ENCODE data around the gene CENPL.
"Not testable (repeated sequence)": the region's sequence is repeated elsewhere in the genome, so short reads cannot be mapped to it uniquely, and the experiment has no call there.

- TF ChIP-seq, protein P1, sequence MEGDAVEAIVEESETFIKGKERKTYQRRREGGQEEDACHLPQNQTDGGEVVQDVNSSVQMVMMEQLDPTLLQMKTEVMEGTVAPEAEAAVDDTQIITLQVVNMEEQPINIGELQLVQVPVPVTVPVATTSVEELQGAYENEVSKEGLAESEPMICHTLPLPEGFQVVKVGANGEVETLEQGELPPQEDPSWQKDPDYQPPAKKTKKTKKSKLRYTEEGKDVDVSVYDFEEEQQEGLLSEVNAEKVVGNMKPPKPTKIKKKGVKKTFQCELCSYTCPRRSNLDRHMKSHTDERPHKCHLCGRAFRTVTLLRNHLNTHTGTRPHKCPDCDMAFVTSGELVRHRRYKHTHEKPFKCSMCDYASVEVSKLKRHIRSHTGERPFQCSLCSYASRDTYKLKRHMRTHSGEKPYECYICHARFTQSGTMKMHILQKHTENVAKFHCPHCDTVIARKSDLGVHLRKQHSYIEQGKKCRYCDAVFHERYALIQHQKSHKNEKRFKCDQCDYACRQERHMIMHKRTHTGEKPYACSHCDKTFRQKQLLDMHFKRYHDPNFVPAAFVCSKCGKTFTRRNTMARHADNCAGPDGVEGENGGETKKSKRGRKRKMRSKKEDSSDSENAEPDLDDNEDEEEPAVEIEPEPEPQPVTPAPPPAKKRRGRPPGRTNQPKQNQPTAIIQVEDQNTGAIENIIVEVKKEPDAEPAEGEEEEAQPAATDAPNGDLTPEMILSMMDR (conservative IDR thresholded peaks at IDR 0.05; ENCODE audit: low read depth, low read length): not testable (repeated sequence)
- TF ChIP-seq POLR2A (IDR thresholded peaks at IDR 0.05; ENCODE audit: low read depth, low read length); RFX5 (IDR thresholded peaks at IDR 0.05; ENCODE audit: low read depth, low read length); SMC3 (IDR thresholded peaks at IDR 0.05; ENCODE audit: low read depth, low read length); CEBPB (IDR thresholded peaks at IDR 0.05; ENCODE audit: low read depth, low read length); RCOR1 (IDR thresholded peaks at IDR 0.05; ENCODE audit: insufficient replicate concordance, low read length); USF2 (IDR thresholded peaks at IDR 0.05; ENCODE audit: low read depth, low read length); MAFK (IDR thresholded peaks at IDR 0.05; ENCODE audit: low read depth, low read length); MXI1 (IDR thresholded peaks at IDR 0.05; ENCODE audit: borderline replicate concordance, low read depth, low read length); BHLHE40 (IDR thresholded peaks at IDR 0.05; ENCODE audit: low read depth, low read length); MAZ (IDR thresholded peaks at IDR 0.05; ENCODE audit: borderline replicate concordance, low read depth, low read length); NFE2L2 (IDR thresholded peaks at IDR 0.05; ENCODE audit: low read depth, low read length); RAD21 (IDR thresholded peaks at IDR 0.05; ENCODE audit: low read length): not testable (repeated sequence)
Observed at GRCh38 chr1:173813654-173814053, 11.0 kb downstream of the CENPL start.
